K562 (cell line): ENCODE data around the gene PGF.
"Not testable (repeated sequence)": the region's sequence is repeated elsewhere in the genome, so short reads cannot be mapped to it uniquely, and the experiment has no call there.

Experiments
- ETV5 ChIP-seq: sonication (generic); formaldehyde crosslinking; IDR thresholded peaks from 2 replicates; pipeline ENCODE4 v1.4.0; 2020; ENCODE audit warnings: low read depth, mild to moderate bottlenecking, missing genetic modification reagents
- NFYB ChIP-seq: IDR thresholded peaks from 2 replicates; pipeline ENCODE4 v1.6.1; 2011; ENCODE audit warnings: mild to moderate bottlenecking, moderate library complexity; ENCODE audit not compliant: insufficient read length; ENCODE audit errors: extremely low read depth

GRCh38 chr14:74932936-74933335 is 22.5 kb downstream of the PGF start:
- not testable (repeated sequence) for TF ChIP-seq NFYB, ETV5
